ENCODE measurements around the gene CD36.

Gene CD36

DNA sequence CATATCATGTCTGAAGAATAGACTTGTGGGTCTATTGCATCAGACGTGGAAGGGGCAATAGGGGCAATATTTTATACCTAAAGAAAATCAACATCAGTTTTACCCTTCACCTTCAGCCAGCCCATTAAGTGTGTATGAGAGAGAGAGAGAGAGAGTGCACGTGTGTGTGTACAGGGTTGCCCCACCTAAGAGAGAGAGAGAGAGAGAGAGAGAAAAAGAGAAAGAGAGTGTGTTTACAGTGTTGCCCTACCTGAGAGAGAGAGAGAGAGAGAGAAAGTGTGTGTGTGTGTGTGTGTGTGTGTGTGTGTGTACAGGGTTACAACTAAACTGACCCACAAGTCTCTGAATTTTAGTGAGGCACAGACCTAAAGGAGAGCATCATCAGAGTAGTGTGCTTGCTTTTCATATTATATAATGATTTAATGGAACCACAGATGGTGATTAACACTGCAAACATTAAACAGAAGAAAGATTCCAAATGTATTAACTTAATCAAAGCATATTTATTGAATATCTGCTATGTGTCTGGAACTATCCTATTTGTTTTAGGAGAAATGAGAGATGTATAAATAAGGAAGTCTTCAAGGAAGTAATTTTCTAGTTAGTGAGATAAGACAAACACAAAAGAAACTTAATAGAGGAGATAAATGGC lies 66.8 kb downstream of the CD36 start:
- no peak for DNase-seq (ENCODE audit: low read depth)
- H3K4me3 ChIP-seq (ENCODE audit: low read depth, low read length) = no peak overlapping the region
- TF ChIP-seq, protein P1, sequence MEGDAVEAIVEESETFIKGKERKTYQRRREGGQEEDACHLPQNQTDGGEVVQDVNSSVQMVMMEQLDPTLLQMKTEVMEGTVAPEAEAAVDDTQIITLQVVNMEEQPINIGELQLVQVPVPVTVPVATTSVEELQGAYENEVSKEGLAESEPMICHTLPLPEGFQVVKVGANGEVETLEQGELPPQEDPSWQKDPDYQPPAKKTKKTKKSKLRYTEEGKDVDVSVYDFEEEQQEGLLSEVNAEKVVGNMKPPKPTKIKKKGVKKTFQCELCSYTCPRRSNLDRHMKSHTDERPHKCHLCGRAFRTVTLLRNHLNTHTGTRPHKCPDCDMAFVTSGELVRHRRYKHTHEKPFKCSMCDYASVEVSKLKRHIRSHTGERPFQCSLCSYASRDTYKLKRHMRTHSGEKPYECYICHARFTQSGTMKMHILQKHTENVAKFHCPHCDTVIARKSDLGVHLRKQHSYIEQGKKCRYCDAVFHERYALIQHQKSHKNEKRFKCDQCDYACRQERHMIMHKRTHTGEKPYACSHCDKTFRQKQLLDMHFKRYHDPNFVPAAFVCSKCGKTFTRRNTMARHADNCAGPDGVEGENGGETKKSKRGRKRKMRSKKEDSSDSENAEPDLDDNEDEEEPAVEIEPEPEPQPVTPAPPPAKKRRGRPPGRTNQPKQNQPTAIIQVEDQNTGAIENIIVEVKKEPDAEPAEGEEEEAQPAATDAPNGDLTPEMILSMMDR (IDR thresholded peaks at IDR 0.05; ENCODE audit: low read depth, low read length, missing control alignments) = no peak

DNA sequence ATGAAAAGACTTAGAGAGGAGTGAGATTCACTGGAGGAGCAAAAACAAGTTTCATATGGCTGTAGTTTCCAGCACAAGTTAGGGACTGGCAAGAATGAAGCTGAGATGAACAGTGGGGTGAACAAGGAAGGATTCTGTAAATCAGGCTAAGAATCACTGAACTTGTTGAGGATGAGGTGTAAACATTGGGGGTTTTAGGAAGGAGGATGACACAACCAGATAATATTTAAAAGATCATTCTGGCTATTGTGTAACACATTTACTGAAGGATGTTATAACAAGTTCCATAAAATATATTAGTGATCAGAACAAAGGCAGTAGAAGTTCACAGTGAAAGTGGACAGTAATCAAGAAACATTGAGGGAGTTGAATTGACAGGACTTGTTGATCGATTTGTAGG lies 68.9 kb downstream of the CD36 start:
- TF ChIP-seq, protein P1 (IDR thresholded peaks at IDR 0.05; ENCODE audit: low read depth, low read length, missing control alignments) = no peak
- H3K4me3 ChIP-seq (ENCODE audit: low read depth, low read length) = no peak overlapping the region
- no peak for DNase-seq (ENCODE audit: low read depth)

DNA sequence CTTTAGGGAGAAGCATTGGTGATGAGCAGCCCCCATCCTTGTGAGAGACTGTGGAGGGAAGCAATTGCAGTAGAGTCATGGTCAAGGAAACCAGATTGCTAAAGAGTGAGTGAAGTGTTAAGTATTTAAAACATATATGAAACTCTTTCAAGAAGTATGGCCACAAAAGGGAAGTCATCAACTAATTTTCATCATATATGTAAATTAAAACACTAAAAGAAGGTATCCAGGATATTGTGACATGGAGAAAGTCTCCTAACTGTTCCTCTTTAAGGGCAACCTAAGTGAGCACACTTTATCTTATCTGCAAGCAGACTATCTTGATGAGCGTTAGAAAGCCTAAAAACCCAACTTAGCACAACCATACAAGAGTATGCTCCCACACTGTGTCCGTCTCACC lies 69.7 kb downstream of the CD36 start:
- H3K4me3 ChIP-seq (ENCODE audit: low read depth, low read length) = no peak overlapping the region
- TF ChIP-seq, protein P1 (IDR thresholded peaks at IDR 0.05; ENCODE audit: low read depth, low read length, missing control alignments) = no peak
- no peak for DNase-seq (ENCODE audit: low read depth)

DNA sequence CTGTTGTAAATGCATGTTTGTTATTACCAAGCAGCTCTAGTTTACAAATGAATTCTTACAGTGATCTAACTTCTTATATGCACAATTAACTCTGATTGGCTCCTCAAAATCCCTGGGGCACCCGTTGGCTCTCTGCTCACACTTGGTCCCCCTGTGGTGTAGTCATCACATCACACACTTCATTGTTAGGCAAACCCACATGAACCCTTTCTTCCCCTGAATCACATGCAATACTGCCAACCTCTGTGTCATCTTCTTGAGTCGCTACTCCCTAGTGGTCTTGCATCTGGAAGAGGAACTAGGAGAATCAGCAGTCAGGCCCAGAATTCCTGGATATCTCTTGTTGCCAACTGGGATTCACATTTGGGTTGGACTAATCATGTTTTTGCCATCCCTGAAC lies 73.1 kb downstream of the CD36 start:
- TF ChIP-seq, protein P1 (IDR thresholded peaks at IDR 0.05; ENCODE audit: low read depth, low read length, missing control alignments) = no peak
- H3K4me3 ChIP-seq (ENCODE audit: low read depth, low read length) = no peak overlapping the region
- DNase-seq (ENCODE audit: low read depth) = no peak

DNA sequence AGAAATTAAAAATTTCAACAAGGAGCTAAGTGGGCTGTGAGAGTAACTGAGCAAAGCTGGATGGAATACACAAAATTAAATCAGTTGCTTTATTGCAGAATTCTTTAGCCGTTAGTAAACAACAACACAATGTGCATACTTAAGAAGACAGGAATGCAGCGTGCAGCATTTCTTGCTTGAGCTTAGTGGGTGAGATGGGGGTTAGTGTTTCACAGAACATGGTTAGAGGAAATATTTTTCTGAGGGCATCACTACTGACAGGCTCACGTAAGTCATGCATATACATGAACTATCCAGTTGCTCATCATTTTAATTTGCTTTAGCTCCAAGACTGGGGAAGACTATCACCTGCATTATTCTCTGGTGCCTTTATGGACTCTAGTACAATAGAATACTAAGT lies 80.8 kb downstream of the CD36 start:
- TF ChIP-seq, protein P1 (IDR thresholded peaks at IDR 0.05; ENCODE audit: low read depth, low read length, missing control alignments) = no peak
- no peak for DNase-seq (ENCODE audit: low read depth)
- H3K4me3 ChIP-seq (ENCODE audit: low read depth, low read length) = no peak overlapping the region

DNA sequence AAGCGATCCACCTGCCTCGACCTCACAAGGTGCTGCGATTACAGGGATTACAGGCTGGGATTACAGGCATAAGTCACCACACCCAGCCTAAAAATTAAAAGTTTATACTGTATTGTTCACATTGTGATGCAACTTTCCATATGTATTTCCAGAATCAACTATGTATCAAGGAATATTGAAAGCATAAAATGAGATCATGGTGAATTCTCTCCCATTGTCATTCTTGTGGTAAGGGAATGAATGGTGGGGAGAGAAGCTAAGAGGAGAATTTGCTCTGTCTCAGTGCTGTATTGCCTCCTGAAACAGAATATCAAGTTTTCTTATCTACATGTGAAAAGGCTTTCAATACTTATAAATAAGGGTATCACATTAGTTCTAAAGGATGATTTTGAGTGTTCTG lies 81.7 kb downstream of the CD36 start:
- no peak for DNase-seq (ENCODE audit: low read depth)
- TF ChIP-seq, protein P1 (IDR thresholded peaks at IDR 0.05; ENCODE audit: low read depth, low read length, missing control alignments) = no peak
- no peak overlapping the region for H3K4me3 ChIP-seq (ENCODE audit: low read depth, low read length)

All from GM12864 (cell line).